Measurements from ENCODE around the gene SPRED2.
A peak's percentile ranks its signal among the peaks of the same experiment; 100 is the strongest.

SPRED2 gene

DNA sequence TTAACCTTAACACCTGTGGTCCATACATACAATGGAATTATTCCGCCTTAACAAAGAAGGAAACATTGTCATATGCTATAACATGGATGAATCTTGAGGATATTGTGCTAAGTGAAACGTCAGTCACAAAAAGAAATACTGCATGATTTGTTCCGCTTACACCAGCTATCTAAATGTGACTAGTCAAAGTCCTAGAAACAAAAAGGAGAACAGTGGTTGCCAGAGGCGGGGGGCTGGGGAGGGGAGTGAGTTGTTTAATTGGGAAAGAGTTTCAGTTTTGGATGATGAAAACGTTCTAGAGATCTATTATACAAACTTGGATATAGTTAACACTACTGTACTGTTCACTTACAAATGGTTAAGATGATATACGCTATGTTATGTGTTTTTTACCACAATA, 72.0 kb downstream of the SPRED2 start:
- no peak overlapping the region for H3K27ac ChIP-seq (ENCODE audit: low read length)

DNA sequence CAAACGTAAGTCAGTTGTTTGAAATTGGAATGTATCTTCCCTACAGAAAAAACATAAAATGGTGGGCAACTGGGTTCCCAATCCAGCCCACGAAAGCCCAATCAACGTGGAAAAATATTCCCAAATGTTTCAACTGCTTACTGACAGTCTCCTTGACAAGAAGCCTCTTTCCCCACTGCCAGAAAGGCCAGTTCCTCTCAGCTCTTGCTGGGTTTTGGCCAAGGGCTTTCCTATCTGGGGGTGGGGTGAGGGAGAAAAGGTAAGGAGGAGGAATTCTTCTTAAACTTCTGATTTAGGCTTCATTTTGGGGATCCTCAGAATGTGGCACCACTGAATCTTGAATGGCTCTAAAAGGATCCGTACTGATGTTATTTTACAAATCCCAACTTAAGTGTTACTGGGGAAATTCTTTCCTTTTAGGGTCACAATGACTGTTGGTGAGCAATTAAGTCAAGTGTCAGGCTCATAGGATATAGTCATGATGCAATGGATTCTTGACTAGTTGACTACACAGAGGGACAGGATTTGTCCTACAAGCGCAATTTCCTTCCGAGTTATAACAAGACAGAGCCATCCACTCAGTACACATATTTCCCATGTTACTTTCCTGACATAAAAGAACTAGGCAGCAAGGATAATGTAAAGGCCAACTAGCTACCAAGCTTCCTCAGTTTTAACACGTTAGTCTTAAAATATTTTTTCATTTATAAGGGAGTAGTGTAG, 73.6 kb downstream of the SPRED2 start:
- no peak overlapping the region for H3K9ac ChIP-seq (ENCODE audit: low read length)

More for the DNA sequence above, 72.0 kb downstream of the SPRED2 start:
- no peak overlapping the region for H3K4me2 ChIP-seq (ENCODE audit: low read length)
- H3K9me3 ChIP-seq (ENCODE audit: insufficient read depth, low read length), result no peaks in the 10 kb centered on the region
- no peak overlapping the region for H3K4me3 ChIP-seq (ENCODE audit: low read length)
- H3K4me1 ChIP-seq (ENCODE audit: low read length), result peaks cover 44% of the 10 kb centered on the region
- no peak for TF ChIP-seq EZH2phosphoT487 (IDR thresholded peaks at IDR 0.05; ENCODE audit: low read depth)
- TF ChIP-seq, protein P1, sequence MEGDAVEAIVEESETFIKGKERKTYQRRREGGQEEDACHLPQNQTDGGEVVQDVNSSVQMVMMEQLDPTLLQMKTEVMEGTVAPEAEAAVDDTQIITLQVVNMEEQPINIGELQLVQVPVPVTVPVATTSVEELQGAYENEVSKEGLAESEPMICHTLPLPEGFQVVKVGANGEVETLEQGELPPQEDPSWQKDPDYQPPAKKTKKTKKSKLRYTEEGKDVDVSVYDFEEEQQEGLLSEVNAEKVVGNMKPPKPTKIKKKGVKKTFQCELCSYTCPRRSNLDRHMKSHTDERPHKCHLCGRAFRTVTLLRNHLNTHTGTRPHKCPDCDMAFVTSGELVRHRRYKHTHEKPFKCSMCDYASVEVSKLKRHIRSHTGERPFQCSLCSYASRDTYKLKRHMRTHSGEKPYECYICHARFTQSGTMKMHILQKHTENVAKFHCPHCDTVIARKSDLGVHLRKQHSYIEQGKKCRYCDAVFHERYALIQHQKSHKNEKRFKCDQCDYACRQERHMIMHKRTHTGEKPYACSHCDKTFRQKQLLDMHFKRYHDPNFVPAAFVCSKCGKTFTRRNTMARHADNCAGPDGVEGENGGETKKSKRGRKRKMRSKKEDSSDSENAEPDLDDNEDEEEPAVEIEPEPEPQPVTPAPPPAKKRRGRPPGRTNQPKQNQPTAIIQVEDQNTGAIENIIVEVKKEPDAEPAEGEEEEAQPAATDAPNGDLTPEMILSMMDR (IDR thresholded peaks at IDR 0.05; ENCODE audit: low read depth, low read length), result no peak
- H3K79me2 ChIP-seq (ENCODE audit: low read length), result peaks cover 76% of the 10 kb centered on the region
- H2AFZ ChIP-seq (ENCODE audit: low read depth, low read length), result no peak overlapping the region
- H3K36me3 ChIP-seq (replicated peaks; ENCODE audit: low read depth, low read length), result no peaks in the 10 kb centered on the region
- no peaks in the 10 kb centered on the region for H3K27me3 ChIP-seq (ENCODE audit: low read depth, low read length)
- H4K20me1 ChIP-seq (ENCODE audit: insufficient read depth, low read length), result peaks cover 68% of the 10 kb centered on the region
- no peak overlapping the region for H3K9ac ChIP-seq (ENCODE audit: low read length)

DNA sequence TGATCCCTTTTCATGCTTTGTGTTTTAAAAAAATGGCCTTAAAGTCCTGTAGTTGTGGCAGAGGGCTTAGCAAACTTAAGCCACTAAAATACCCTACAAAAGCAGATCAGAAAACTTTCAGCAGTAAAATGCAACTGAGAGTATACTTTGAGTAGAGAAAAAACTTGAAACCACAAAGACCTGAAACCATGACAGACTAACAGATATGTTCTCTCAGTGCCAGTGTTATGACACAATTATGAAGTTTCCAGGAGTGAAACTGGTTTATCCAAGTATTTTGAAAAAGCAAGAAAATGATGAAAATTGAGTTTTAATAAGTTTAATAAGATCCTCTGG, 74.5 kb downstream of the SPRED2 start:
- Histone ChIP-seq H4K20me1 (ENCODE audit: insufficient read depth, low read length) (peaks cover 61% of the 10 kb centered on the region), H3K27ac (ENCODE audit: low read length) (peak overlapping the region; percentile 40), H3K27me3 (ENCODE audit: low read depth, low read length) (no peaks in the 10 kb centered on the region), H3K4me2 (ENCODE audit: low read length) (peak overlapping the region; percentile 77), H2AFZ (ENCODE audit: low read depth, low read length) (no peak overlapping the region), H3K4me3 (ENCODE audit: low read length) (peak overlapping the region; percentile 55), H3K79me2 (ENCODE audit: low read length) (peaks cover 61% of the 10 kb centered on the region), H3K36me3 (replicated peaks; ENCODE audit: low read depth, low read length) (no peaks in the 10 kb centered on the region), H3K9ac (ENCODE audit: low read length) (peak overlapping the region; percentile 38; the same call in 1 of the 2 replicates), H3K4me1 (ENCODE audit: low read length) (peaks cover 38% of the 10 kb centered on the region), H3K9me3 (ENCODE audit: insufficient read depth, low read length) (no peaks in the 10 kb centered on the region)
- TF ChIP-seq, protein P1 (IDR thresholded peaks at IDR 0.05; ENCODE audit: low read depth, low read length), result no peak
- TF ChIP-seq EZH2phosphoT487 (IDR thresholded peaks at IDR 0.05; ENCODE audit: low read depth), result no peak

More for the DNA sequence above, 73.6 kb downstream of the SPRED2 start:
- Histone ChIP-seq H3K4me2 (ENCODE audit: low read length) (peak overlapping the region; percentile 77; the same call in 1 of the 2 replicates), H3K27me3 (ENCODE audit: low read depth, low read length) (no peaks in the 10 kb centered on the region), H3K79me2 (ENCODE audit: low read length) (peaks cover 69% of the 10 kb centered on the region), H4K20me1 (ENCODE audit: insufficient read depth, low read length) (peaks cover 59% of the 10 kb centered on the region), H3K4me3 (ENCODE audit: low read length) (no peak overlapping the region), H3K27ac (ENCODE audit: low read length) (no peak overlapping the region), H2AFZ (ENCODE audit: low read depth, low read length) (no peak overlapping the region), H3K4me1 (ENCODE audit: low read length) (peaks cover 38% of the 10 kb centered on the region), H3K9me3 (ENCODE audit: insufficient read depth, low read length) (no peaks in the 10 kb centered on the region), H3K36me3 (replicated peaks; ENCODE audit: low read depth, low read length) (no peaks in the 10 kb centered on the region)
- TF ChIP-seq, protein P1 (IDR thresholded peaks at IDR 0.05; ENCODE audit: low read depth, low read length), result no peak
- no peak for TF ChIP-seq EZH2phosphoT487 (IDR thresholded peaks at IDR 0.05; ENCODE audit: low read depth)

DNA sequence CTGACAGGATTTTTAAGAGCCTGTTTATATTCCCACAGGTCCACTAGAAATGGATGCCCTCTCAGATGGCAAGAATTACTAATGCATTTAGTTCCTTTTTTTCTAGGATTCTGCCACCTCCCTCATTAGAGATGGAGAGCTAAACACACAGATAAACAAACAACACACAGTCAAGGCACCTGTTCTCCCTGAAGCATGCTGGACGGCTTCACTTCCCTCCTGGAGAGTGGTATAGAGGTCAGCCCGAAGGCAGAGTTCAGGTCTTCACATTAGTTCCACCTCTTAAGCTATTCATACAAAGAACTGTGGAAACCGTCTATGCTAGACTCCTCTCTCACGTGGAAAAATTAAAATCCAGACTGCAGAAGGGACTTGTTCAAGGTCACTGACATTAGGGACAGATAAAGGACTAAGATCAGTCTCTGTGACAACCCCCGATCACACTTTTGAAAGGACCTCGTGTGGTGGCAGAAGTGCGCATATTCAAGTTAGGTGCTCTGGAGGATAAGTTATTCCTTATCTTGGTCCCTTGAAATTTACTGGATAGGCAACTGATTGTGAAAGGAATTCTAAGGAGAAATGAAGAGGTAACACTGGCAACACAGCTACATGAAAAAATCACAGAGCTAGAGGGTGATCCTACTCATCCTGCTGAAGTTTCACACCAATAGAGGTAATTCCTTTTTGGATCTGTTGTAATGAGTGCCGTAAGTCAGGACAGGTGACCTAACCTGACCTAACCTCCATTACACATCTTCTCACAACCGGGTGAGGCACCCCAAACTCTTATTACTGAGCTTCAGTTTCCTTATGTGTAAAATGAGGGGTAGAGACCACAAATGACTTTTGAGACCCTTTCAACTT, 75.1 kb downstream of the SPRED2 start:
- Histone ChIP-seq H3K79me2 (ENCODE audit: low read length) (peaks cover 61% of the 10 kb centered on the region), H3K9me3 (ENCODE audit: insufficient read depth, low read length) (no peaks in the 10 kb centered on the region), H2AFZ (ENCODE audit: low read depth, low read length) (no peak overlapping the region), H3K27ac (ENCODE audit: low read length) (peak overlapping the region; percentile 40), H3K4me3 (ENCODE audit: low read length) (peak overlapping the region; percentile 55), H3K36me3 (replicated peaks; ENCODE audit: low read depth, low read length) (no peaks in the 10 kb centered on the region), H3K4me2 (ENCODE audit: low read length) (peak overlapping the region; percentile 77), H4K20me1 (ENCODE audit: insufficient read depth, low read length) (peaks cover 62% of the 10 kb centered on the region), H3K4me1 (ENCODE audit: low read length) (peaks cover 38% of the 10 kb centered on the region), H3K27me3 (ENCODE audit: low read depth, low read length) (no peaks in the 10 kb centered on the region), H3K9ac (ENCODE audit: low read length) (peak overlapping the region; percentile 38; the same call in 1 of the 2 replicates)
- TF ChIP-seq EZH2phosphoT487 (IDR thresholded peaks at IDR 0.05; ENCODE audit: low read depth), result no peak
- TF ChIP-seq, protein P1 (IDR thresholded peaks at IDR 0.05; ENCODE audit: low read depth, low read length), result no peak
